ENCODE data around the gene OR51E2.
"Not testable (repeated sequence)": the region's sequence is repeated elsewhere in the genome, so short reads cannot be mapped to it uniquely, and the experiment has no call there.

OR51E2 gene

GRCh38 chr11:4697585-4697984, at the start of gene OR51E2:
Gene OR51E2 (minus strand): TSS chr11:4697853. CDS start chr11:4682711, 15,142 bp downstream.
- DNase-seq (ENCODE audit: low spot score) = no peak

- no peak for DNase-seq (ENCODE audit: low spot score)
Observed at GRCh38 chr11:4740735-4741134, 43.1 kb upstream of the OR51E2 start.

- DNase-seq (ENCODE audit: low spot score) = no peak
Observed at GRCh38 chr11:4727171-4727570, 29.5 kb upstream of the OR51E2 start.

- not testable (repeated sequence) for DNase-seq (ENCODE audit: low spot score)
Observed at GRCh38 chr11:4722616-4723534, 25.2 kb upstream of the OR51E2 start.

- DNase-seq (ENCODE audit: low spot score) = no peak
Observed at GRCh38 chr11:4714300-4714699, 16.6 kb upstream of the OR51E2 start.

GRCh38 chr11:4713241-4713640, 15.6 kb upstream of the OR51E2 start:
- DNase-seq (ENCODE audit: low spot score) = no peak

GRCh38 chr11:4704790-4705334, 7.2 kb upstream of the OR51E2 start:
- DNase-seq (ENCODE audit: low spot score) = no peak

- DNase-seq (ENCODE audit: low spot score) = no peak
Observed at GRCh38 chr11:4704054-4704789, 6.6 kb upstream of the OR51E2 start, which contains the start of gene MMP26. Gene MMP26 (plus strand): TSS chr11:4704784.

- no peak for DNase-seq (ENCODE audit: low spot score)
Observed at GRCh38 chr11:4700436-4700820, 2.8 kb upstream of the OR51E2 start.

- DNase-seq (ENCODE audit: low spot score) = no peak
Observed at GRCh38 chr11:4699697-4700435, 2.2 kb upstream of the OR51E2 start.

GRCh38 chr11:4695442-4695841, 2.2 kb downstream of the OR51E2 start:
- no peak for DNase-seq (ENCODE audit: low spot score)

- no peak for DNase-seq (ENCODE audit: low spot score)
Observed at GRCh38 chr11:4684631-4685285, 12.9 kb downstream of the OR51E2 start.

GRCh38 chr11:4682623-4683419, 14.8 kb downstream of the OR51E2 start:
- no peak for DNase-seq (ENCODE audit: low spot score)

GRCh38 chr11:4680341-4680740, 17.3 kb downstream of the OR51E2 start:
- DNase-seq (ENCODE audit: low spot score) = no peak

GRCh38 chr11:4677948-4678347, 19.7 kb downstream of the OR51E2 start:
- no peak for DNase-seq (ENCODE audit: low spot score)

GRCh38 chr11:4673781-4674180, 23.9 kb downstream of the OR51E2 start:
- no peak for DNase-seq (ENCODE audit: low spot score)

- DNase-seq (ENCODE audit: low spot score) = no peak
Observed at GRCh38 chr11:4672470-4672869, 25.2 kb downstream of the OR51E2 start.

GRCh38 chr11:4671741-4672140, 25.9 kb downstream of the OR51E2 start:
- no peak for DNase-seq (ENCODE audit: low spot score)

GRCh38 chr11:4665424-4665823, 32.2 kb downstream of the OR51E2 start:
- DNase-seq (ENCODE audit: low spot score) = no peak

GRCh38 chr11:4664786-4665185, 32.9 kb downstream of the OR51E2 start:
- DNase-seq (ENCODE audit: low spot score) = no peak

- no peak for DNase-seq (ENCODE audit: low spot score)
Observed at GRCh38 chr11:4664183-4664582, 33.5 kb downstream of the OR51E2 start.
